ENCODE results near the gene INPP5A. TPM values are rescaled to one million over a fixed set of nuclear protein-coding genes. Genes with fewer than 3 reads are reported as not detected.

Gene INPP5A
- total RNA-seq, 1 donor from 2014 or later: 35.4 TPM

DNA sequence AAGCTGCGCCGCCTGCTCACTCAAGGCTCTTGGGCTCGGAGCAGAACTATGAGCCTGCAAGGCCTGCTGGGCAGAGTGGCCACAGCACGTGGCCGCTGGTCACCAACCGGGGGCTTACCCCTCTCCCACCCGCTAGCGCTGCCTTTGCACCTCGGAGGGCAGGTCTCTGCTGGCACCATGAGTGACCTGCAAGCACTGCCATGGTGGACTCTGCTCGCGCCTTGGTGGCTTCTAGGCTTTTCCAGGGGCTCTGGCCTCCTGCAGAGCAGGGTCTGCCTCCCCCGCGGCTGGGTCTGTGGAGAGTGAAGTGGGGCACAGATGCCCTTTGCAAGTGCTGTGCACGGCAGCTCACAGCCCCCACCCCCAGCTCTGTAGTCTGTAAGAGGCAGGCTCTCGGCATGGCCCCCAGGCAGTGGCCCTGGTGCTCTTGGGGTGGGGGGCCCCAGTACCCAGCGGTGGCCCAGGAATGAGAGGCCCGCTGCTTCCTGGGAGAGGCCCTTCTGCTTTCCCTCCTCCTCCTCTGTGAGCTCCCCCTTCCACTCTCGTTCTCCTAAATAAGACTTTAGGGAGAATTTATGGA, 119.6 kb downstream of the INPP5A start:
- no peaks in the 10 kb centered on the region for H3K9me3 Mint-ChIP-seq
- TF ChIP-seq, protein P1, sequence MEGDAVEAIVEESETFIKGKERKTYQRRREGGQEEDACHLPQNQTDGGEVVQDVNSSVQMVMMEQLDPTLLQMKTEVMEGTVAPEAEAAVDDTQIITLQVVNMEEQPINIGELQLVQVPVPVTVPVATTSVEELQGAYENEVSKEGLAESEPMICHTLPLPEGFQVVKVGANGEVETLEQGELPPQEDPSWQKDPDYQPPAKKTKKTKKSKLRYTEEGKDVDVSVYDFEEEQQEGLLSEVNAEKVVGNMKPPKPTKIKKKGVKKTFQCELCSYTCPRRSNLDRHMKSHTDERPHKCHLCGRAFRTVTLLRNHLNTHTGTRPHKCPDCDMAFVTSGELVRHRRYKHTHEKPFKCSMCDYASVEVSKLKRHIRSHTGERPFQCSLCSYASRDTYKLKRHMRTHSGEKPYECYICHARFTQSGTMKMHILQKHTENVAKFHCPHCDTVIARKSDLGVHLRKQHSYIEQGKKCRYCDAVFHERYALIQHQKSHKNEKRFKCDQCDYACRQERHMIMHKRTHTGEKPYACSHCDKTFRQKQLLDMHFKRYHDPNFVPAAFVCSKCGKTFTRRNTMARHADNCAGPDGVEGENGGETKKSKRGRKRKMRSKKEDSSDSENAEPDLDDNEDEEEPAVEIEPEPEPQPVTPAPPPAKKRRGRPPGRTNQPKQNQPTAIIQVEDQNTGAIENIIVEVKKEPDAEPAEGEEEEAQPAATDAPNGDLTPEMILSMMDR (conservative IDR thresholded peaks at IDR 0.05): no peak
- peaks cover 10% of the 10 kb centered on the region for H3K36me3 Mint-ChIP-seq (ENCODE audit: low read depth)
- H3K27me3 Mint-ChIP-seq (ENCODE audit: low read depth): peaks cover 12% of the 10 kb centered on the region
- DNase-seq (ENCODE audit: low read depth, low spot score): no peak
- no peak overlapping the region for H3K27ac Mint-ChIP-seq (ENCODE audit: unreplicated experiment)
- H3K4me3 Mint-ChIP-seq: no peak overlapping the region
- H3K4me1 Mint-ChIP-seq: peaks cover 4% of the 10 kb centered on the region

DNA sequence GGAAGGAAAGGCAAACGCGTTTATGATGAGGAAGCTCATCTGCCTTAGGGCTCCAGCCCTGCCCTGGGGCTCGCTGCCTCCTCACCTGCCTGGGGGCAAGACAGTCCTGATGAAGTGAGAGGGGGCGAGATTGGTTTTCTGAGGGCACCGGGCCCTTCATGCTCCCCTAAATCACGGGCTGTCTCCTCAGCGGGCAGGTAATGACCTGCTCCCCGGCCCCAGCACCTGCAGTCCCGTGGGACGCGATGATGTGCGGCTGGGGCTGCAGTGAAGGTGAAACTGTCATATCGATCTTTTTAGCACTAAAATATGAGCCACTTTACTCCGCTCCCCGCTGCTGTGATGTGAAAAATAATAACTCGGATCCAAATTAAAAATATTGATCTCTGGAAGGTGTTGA, 120.2 kb downstream of the INPP5A start:
- peaks cover 4% of the 10 kb centered on the region for H3K4me1 Mint-ChIP-seq
- no peak for DNase-seq (ENCODE audit: low read depth, low spot score)
- H3K9me3 Mint-ChIP-seq: no peaks in the 10 kb centered on the region
- TF ChIP-seq, protein P1 (conservative IDR thresholded peaks at IDR 0.05): no peak
- H3K4me3 Mint-ChIP-seq: no peak overlapping the region
- no peak overlapping the region for H3K27ac Mint-ChIP-seq (ENCODE audit: unreplicated experiment)
- H3K27me3 Mint-ChIP-seq (ENCODE audit: low read depth): peaks cover 12% of the 10 kb centered on the region
- peaks cover 10% of the 10 kb centered on the region for H3K36me3 Mint-ChIP-seq (ENCODE audit: low read depth)

DNA sequence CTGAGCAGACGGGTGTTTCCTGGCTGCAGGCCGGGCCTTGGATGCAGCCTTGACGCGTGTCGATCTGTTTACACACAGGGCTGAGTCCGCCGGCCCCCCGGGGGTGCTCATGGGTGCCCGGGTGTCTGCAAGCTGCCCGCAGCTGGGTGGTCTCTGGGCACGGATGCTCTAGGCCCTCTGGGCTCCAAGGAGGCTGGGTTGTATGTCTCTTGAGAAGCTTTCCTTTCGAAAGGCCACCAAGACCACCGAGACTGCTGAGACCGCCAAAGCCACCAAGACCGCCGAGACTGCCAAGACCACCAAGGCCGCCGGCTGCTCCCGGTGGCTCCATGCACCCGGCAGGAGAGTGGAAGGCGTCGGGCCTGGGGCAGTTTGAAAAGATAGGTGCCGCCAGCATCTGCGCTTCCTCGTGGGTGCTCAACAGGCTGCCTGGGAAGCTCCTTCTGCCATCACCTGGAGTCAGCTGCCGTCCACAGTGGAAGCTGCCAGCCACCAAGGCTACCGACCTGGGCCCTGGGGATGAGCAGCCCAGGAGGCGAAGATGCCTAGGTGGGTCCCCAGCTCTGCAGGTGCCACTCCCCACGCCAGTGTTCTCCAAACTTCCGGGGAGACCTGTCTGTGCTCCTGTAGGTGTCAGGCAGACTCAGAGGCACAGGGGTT, 121.1 kb downstream of the INPP5A start:
- Mint-ChIP-seq H3K36me3 (ENCODE audit: low read depth) (peaks cover 10% of the 10 kb centered on the region), H3K9me3 (no peaks in the 10 kb centered on the region), H3K4me1 (peaks cover 4% of the 10 kb centered on the region), H3K27me3 (ENCODE audit: low read depth) (peaks cover 12% of the 10 kb centered on the region), H3K4me3 (no peak overlapping the region), H3K27ac (ENCODE audit: unreplicated experiment) (no peak overlapping the region)
- DNase-seq (ENCODE audit: low read depth, low spot score): no peak
- TF ChIP-seq, protein P1 (conservative IDR thresholded peaks at IDR 0.05): no peak

DNA sequence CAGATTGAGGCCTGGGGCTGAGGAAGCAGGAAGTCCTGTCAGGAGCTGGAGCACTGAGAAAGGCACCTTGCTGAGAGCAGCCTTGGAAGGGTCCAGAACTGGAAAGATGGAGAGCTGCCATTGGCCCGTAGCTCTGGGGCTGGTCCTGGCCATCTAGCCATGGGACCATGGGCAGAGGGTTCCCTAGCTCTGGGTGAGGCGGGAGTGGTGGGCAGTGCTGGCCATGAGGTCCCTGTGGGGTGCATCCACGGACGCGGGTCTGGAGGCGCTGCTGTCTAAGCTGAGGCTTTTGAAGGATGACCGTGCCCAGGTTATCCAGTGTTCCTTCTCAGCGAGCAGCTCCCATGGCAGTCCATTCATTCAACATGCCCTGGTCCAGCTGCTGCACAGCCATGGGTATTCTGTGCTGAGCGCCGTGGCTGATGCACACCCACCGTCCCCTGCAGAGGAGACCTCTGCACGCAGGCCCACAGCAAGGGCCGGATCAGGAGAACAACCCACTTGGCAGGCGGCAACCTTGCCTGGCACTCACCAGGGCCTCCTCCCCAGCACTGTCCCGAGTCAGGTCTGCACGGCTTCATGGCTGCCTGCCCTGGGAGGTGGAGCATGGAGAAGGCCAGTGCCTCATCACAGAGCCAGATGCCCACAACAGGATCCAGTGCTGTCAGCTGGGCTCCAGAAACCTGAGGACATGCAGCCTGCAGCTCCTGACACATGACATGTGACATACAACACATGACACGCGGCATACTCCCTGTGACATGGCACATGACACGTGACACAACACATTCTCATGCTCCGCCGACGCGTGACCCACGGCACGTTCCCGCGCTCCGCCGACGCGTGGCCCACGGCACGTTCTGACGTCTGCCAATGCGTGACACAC, 121.9 kb downstream of the INPP5A start:
- H3K4me3 Mint-ChIP-seq: no peak overlapping the region
- H3K9me3 Mint-ChIP-seq: no peaks in the 10 kb centered on the region
- TF ChIP-seq, protein P1 (conservative IDR thresholded peaks at IDR 0.05): no peak
- H3K27ac Mint-ChIP-seq (ENCODE audit: unreplicated experiment): no peak overlapping the region
- peaks cover 14% of the 10 kb centered on the region for H3K27me3 Mint-ChIP-seq (ENCODE audit: low read depth)
- peaks cover 10% of the 10 kb centered on the region for H3K36me3 Mint-ChIP-seq (ENCODE audit: low read depth)
- no peak for DNase-seq (ENCODE audit: low read depth, low spot score)
- H3K4me1 Mint-ChIP-seq: peaks cover 7% of the 10 kb centered on the region

DNA sequence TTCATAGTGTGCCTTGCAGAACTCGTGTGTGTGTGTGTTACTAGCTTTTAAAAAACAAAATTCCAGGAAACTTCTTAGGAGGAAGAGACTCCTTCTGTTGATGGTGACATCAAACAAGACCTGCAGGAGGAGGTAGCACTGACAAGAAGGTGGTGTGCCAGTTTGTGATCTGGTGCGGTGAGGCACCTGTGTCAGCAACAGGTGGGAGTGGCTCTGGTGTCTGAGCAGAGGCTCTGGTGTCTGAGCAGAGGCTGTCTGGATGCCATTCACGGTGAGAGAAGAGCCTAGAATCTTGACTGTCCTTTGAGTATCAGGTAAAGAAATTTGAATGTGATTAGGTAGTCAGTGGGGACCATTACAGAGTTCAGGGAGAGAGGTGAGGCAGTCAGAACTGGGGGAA, 122.8 kb downstream of the INPP5A start:
- DNase-seq (ENCODE audit: low read depth, low spot score): no peak
- Mint-ChIP-seq H3K4me3 (no peak overlapping the region), H3K36me3 (ENCODE audit: low read depth) (peaks cover 7% of the 10 kb centered on the region), H3K9me3 (no peaks in the 10 kb centered on the region), H3K27me3 (ENCODE audit: low read depth) (peaks cover 9% of the 10 kb centered on the region), H3K27ac (ENCODE audit: unreplicated experiment) (no peak overlapping the region), H3K4me1 (peaks cover 4% of the 10 kb centered on the region)
- TF ChIP-seq, protein P1 (conservative IDR thresholded peaks at IDR 0.05): no peak
